ENCODE results near the gene CLHC1. TPM values are rescaled to one million over a fixed set of nuclear protein-coding genes. Genes with fewer than 3 reads are reported as not detected.

The CLHC1 gene
- total RNA-seq, 4 donors from 2014 or later, result 1.2 to 15.9 (median 7.0) TPM

DNA sequence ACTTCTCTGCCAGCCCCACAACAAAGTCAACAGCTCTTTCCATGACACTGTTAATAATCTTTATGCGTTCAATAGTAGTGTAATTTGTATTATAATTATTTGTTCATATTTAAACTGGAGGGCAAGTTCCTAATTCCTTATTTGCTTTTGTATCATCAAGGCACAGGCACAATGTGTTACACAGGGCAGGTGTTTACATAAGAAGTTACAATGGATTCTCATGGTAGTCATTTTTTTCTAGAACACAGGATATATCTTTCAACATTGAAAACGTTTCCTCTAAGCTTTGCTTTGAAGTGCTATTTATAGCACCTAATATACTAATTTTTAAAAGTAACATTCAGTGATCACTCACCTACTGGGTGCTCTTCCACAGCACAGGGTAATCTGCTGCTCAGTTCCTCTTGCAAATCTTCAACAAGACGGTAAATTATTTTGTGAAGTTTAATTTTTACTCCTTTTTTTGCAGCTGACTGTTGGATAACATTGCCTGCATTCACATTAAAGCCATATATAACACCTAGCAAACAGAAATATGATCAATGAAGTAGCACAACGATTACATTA, 7.6 kb upstream of the CLHC1 start:
- H3K4me3 ChIP-seq, result no peak overlapping the region
- no peaks in the 10 kb centered on the region for H3K9me3 ChIP-seq
- intact Hi-C loops (cut with DNase I; ENCODE audit: low total_unique reads) (no loop called here), in situ Hi-C loops (cut with MboI; ENCODE audit: low pct_ligation_motif_present in 1 of 4, low pct_unique_long_range_greater_than_20kb in 1 of 4, low sequenced_read_pairs in 3 of 4) (no loop called here)
- H3K36me3 ChIP-seq, result peaks cover 0 to 61% (median 14%) of the 10 kb centered on the region in 4 donors
- DNase-seq, result no peak
- 62 to 68% methylated on average over 4 of the region's 4 CpGs for WGBS, 2 donors (ENCODE audit: low coverage in 1 of 2)
- H3K27me3 ChIP-seq, result no peaks in the 10 kb centered on the region
- no peak for TF ChIP-seq EP300 (IDR thresholded peaks at IDR 0.05; ENCODE audit: low read depth)
- no peak for TF ChIP-seq POLR2A (IDR thresholded peaks at IDR 0.05)
- TF ChIP-seq, protein P1, sequence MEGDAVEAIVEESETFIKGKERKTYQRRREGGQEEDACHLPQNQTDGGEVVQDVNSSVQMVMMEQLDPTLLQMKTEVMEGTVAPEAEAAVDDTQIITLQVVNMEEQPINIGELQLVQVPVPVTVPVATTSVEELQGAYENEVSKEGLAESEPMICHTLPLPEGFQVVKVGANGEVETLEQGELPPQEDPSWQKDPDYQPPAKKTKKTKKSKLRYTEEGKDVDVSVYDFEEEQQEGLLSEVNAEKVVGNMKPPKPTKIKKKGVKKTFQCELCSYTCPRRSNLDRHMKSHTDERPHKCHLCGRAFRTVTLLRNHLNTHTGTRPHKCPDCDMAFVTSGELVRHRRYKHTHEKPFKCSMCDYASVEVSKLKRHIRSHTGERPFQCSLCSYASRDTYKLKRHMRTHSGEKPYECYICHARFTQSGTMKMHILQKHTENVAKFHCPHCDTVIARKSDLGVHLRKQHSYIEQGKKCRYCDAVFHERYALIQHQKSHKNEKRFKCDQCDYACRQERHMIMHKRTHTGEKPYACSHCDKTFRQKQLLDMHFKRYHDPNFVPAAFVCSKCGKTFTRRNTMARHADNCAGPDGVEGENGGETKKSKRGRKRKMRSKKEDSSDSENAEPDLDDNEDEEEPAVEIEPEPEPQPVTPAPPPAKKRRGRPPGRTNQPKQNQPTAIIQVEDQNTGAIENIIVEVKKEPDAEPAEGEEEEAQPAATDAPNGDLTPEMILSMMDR (IDR thresholded peaks at IDR 0.05), result no peak
- no peak for TF ChIP-seq POLR2AphosphoS5 (IDR thresholded peaks at IDR 0.05)
- no peak overlapping the region for H3K27ac ChIP-seq
- peaks cover 0 to 3% (median under 1%) of the 10 kb centered on the region in 4 donors for H3K4me1 ChIP-seq

DNA sequence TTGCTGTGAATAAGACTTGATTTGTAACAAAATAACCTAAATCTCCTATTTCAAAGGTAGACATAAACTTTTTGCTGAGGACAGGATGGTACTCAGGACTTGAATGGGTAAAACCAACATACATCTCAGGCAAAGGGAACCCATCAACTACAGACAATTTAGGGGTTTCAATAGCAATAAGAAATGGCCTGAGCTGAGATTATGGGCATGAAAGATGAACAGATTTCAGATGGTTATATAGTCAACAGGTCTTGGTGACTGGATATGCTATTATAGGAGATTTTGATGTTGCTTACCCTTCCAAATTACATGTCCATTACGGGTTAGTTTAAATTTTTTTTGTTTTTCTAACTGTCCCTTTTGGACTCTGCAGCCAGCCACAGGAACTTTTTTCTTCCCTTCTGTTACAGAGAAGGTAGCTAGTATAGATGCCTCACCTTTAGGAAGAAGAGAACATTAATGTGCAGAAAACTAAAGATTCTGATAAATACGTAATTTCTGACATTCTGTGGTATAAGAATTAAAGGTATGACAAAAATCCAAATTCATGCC, 5.0 kb upstream of the CLHC1 start:
- H3K27me3 ChIP-seq, result no peaks in the 10 kb centered on the region
- 79 to 90% methylated on average over 2 of the region's 2 CpGs for WGBS, 2 donors (ENCODE audit: low coverage in 1 of 2)
- peaks cover 0 to 48% (median 11%) of the 10 kb centered on the region in 4 donors for H3K36me3 ChIP-seq
- DNase-seq, result no peak
- in situ Hi-C loops (cut with MboI; ENCODE audit: low pct_ligation_motif_present in 1 of 4, low pct_unique_long_range_greater_than_20kb in 1 of 4, low sequenced_read_pairs in 3 of 4), result no loop called here
- intact Hi-C loops (cut with DNase I; ENCODE audit: low total_unique reads), result no loop called here
- H3K4me1 ChIP-seq, result peaks cover 13 to 18% (median 16%) of the 10 kb centered on the region in 4 donors
- no peaks in the 10 kb centered on the region for H3K9me3 ChIP-seq
- TF ChIP-seq EP300 (IDR thresholded peaks at IDR 0.05; ENCODE audit: low read depth) (no peak), POLR2AphosphoS5 (IDR thresholded peaks at IDR 0.05) (no peak), POLR2A (IDR thresholded peaks at IDR 0.05) (no peak)
- TF ChIP-seq, protein P1 (IDR thresholded peaks at IDR 0.05), result no peak
- no peak overlapping the region for H3K27ac ChIP-seq
- no peak overlapping the region for H3K4me3 ChIP-seq

DNA sequence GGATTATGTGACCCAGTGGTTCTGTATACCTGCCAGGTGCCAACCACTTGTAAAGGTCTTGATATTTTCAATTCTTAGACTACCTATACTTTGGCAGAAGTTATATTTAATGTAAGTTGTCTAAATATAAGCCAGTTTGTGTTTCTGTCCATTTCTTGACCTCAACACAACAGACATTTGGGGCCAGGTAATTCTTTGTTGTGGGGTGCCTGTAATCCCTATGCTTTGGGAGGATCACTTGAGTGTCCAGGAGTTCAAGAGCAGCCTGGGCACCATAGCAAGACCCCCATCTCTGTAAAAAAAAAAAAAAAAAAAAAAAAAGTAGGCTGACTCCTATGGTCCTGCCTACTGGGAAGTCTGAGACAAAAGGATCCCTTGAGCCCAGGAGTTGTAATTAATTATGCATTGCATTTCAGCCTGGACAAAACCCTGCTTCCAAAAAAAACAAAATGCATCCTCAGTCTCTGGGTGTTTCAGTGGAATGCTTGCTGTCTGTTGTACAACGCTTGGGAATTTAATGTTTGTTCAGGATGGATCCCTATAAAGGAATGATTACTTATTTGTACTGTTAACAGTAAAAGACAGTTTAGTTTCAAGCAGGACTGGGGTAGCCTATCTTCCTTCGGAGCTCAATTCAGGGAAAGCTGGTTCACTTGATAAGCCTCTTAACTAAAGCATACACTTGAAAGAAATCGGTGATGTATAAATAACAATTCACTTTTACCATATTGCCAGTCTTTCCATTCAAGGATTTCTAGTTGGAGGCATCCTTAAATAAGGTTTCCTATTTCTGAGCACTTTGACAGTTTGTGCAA, 3.8 kb upstream of the CLHC1 start:
- Histone ChIP-seq H3K4me1 (peaks cover 17 to 24% (median 21%) of the 10 kb centered on the region in 4 donors), H3K4me3 (no peak overlapping the region), H3K9me3 (no peaks in the 10 kb centered on the region), H3K36me3 (peaks cover 0 to 42% (median 11%) of the 10 kb centered on the region in 4 donors), H3K27ac (no peak overlapping the region), H3K27me3 (no peaks in the 10 kb centered on the region)
- intact Hi-C loops (cut with DNase I; ENCODE audit: low total_unique reads) (no loop called here), in situ Hi-C loops (cut with MboI; ENCODE audit: low pct_ligation_motif_present in 1 of 4, low pct_unique_long_range_greater_than_20kb in 1 of 4, low sequenced_read_pairs in 3 of 4) (no loop called here)
- no peak for DNase-seq
- WGBS, 2 donors (ENCODE audit: low coverage in 1 of 2), result 82 to 86% methylated on average over 2 to 3 of the region's 3 CpGs
- TF ChIP-seq, protein P1 (IDR thresholded peaks at IDR 0.05), result no peak
- TF ChIP-seq POLR2AphosphoS5 (IDR thresholded peaks at IDR 0.05), result no peak

GRCh38 chr2:55233658-55233940, 1.5 kb upstream of the CLHC1 start:
- Histone ChIP-seq H3K9me3 (no peaks in the 10 kb centered on the region), H3K4me1 (peaks cover 17 to 24% (median 21%) of the 10 kb centered on the region in 4 donors), H3K36me3 (peaks cover 0 to 26% (median 11%) of the 10 kb centered on the region in 4 donors), H3K27ac (peak overlapping the region; percentile 87 to 95 (median 94)), H3K27me3 (no peaks in the 10 kb centered on the region), H3K4me3 (peak overlapping the region in 3 of 4 donors; percentile 72 to 98 (median 88))
- no peak for DNase-seq
- TF ChIP-seq EP300 (IDR thresholded peaks at IDR 0.05; ENCODE audit: low read depth), result no peak
- no peak for TF ChIP-seq POLR2A (IDR thresholded peaks at IDR 0.05)
- TF ChIP-seq, protein P1 (IDR thresholded peaks at IDR 0.05), result no peak
- TF ChIP-seq POLR2AphosphoS5 (IDR thresholded peaks at IDR 0.05), result no peak
- in situ Hi-C loops (cut with MboI; ENCODE audit: low pct_ligation_motif_present in 1 of 4, low pct_unique_long_range_greater_than_20kb in 1 of 4, low sequenced_read_pairs in 3 of 4) (no loop called here), intact Hi-C loops (cut with DNase I; ENCODE audit: low total_unique reads) (no loop called here)
- 35 to 56% methylated on average over 6 to 7 of the region's 7 CpGs for WGBS, 2 donors (ENCODE audit: low coverage in 1 of 2)
